DMS153 treated with DMSO at 0.1 percent for 48 hours (cell line): ENCODE data around the gene ST3GAL3.

Experiments used
- DNase-seq: peaks from one replicate; lab custom pipeline; 2025; ENCODE audit not compliant: unreplicated experiment; lab: John Stamatoyannopoulos, UW

The ST3GAL3 gene, protein sequence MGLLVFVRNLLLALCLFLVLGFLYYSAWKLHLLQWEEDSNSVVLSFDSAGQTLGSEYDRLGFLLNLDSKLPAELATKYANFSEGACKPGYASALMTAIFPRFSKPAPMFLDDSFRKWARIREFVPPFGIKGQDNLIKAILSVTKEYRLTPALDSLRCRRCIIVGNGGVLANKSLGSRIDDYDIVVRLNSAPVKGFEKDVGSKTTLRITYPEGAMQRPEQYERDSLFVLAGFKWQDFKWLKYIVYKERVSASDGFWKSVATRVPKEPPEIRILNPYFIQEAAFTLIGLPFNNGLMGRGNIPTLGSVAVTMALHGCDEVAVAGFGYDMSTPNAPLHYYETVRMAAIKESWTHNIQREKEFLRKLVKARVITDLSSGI

DNA sequence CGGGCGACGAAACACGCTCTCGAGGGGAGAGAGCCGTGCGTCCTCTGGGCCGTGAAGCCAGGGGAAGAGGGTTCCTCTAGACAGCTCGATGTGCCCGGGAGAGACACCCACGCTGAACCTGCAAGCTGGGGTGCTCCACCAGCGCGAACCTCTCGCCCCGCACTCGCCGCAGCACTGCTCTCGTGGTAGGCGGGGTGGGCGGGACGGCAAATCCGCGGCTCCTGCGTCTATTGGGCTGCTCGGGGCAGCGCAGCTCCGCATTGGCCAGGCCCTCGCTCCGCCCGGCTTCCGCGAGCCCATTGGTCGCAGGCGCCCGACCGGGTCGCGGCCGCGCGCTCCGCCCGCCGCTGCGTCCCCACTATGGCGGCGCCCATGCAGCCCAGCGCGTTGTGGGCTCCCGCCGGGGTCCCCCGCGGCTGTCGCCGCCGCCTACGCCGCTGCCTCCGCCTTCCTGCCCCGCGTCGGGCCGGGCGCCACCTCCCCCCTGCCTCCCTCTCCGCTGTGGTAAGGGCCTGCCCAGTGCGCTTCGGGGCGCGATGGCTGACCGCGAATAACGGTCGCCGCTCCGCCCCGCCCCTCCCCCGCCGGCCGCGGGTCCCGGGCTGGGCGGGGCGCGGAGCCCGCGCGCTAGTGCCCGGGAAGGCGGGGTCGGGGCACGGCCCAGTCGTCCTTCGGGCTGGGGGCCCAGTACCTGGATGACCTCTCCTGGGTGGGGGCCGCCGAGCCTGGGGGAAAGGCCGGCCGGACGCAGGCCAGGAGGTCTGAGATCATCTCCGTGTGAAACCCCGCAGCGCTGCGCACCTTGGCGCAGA, at the start of gene ST3GAL3:
TSS of gene ST3GAL3 (plus strand) at position 347 of the 812 bp plus-strand sequence. CDS start 28,727 bp downstream, outside the sequence.
- DNase-seq, result peak; percentile 92

DNA sequence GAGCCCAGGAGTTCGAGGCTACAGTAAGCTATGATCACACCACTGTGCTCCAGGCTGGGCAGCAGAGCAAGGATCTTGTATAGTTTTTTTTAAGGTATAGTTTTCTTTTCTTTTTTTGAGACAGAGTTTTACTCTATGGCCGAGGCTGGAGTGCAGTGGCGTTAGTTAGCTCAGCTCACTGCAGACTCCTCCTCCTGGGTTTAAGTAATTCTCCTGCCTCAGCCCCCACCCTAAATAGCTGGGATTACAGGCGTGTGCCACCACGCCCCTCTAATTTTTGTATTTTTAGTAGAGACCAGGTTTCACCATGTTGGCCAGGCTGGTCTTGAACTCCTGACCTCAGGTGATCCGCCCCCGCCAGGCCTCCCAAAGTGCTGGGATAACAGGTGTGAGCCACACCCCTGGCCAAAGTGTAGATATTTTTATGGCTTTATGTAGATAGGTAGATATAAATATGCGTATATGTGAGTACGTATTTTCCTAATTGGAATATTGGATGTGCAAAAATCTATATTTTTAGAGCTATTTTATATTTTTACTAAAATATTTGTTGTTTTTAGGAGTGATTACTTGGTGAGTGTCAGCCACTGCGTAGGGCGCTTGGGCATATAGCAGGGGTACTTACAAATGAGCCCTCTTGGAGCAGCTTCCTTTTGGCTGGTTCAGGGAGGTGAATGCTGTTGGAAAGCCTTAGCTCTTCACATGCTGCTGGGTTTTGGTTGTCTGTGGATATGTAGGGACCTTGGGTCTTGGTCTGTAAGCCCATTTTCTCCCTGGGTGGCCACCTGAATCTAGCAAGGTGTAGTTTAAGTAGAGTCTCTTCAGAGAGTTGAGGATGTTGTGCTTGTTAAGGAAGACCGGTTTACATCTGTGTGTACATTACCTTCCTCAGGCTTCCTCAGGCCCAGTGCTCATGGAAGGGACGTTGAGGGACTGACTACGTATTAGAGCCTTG, 47.8 kb upstream of the ST3GAL3 start:
- no peak for DNase-seq

DNA sequence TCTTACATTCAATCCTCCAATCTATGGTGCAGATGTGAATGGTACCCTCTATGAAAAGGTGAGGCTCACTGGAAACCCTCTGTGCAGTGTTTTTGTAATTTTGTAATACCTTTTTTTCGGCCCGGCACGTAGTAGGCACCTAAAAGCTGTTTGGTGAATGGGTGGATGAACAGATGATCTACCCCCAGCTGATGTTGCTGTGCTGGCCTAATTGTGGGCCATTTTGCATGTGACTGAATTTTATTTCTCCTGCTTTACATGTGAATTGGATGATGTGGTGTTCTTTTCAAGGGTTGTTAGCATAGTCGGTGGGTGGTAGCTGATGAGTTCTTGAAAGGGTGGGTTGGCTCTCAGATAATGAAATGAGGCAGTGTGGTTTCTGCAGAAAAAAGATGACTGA, 47.0 kb upstream of the ST3GAL3 start:
- DNase-seq, result no peak

DNA sequence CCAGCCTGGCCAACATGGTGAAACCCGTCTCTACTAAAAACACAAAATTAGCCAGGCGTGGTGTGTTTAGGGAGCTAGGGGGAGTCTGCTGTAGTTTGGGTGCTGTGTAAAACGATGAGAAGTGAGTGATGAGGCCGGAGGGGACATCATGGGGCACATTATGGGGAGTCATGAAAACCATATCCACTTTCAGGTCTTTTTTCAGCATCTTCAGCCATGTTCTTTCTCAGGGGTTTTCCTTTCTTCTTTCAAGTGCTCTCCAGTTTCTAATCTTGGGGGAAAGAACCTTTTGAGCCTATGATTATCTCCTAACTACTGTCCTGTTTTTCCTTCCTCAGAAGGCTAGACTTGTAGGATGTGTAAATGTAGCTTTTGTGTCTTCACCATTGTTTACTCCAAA, 43.0 kb upstream of the ST3GAL3 start:
- no peak for DNase-seq

DNA sequence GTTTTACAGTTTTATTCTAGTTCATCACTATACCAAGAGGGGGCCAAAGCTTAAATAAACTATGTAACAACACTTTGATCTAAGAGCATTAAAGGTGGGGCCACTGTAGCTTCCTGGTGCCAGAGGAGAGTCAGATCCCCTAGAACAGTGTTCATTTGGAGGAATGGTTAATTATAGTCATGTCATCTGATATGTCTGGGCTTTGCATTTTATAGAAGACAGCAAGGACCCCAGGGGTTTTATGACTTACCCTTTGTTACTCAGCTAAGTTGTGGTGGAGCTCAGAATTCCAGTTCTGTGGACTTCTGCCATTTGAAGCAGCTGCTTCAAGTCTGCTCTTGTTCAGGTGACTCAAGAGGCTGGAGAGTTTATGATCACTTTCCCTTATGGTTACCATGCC, 40.7 kb upstream of the ST3GAL3 start:
- no peak for DNase-seq

DNA sequence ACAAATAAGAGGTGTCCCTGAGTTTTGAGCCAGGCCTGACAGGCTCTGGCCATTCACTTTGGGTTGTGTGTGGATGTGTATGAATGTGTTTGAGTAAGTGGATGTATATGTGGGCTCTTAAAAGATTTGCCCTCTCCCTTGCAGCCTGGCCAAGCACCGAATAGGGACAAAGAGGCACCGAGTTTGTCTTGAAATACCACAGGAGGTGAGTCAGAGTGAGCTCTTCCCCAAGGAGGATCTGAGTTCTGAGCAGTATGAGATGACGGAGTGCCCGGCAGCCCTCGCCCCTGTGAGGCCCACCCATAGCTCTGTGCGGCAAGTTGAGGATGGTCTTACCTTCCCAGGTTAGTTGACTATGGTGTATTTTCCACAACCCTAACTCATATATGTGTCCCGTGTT, 38.4 kb upstream of the ST3GAL3 start:
- DNase-seq, result no peak

DNA sequence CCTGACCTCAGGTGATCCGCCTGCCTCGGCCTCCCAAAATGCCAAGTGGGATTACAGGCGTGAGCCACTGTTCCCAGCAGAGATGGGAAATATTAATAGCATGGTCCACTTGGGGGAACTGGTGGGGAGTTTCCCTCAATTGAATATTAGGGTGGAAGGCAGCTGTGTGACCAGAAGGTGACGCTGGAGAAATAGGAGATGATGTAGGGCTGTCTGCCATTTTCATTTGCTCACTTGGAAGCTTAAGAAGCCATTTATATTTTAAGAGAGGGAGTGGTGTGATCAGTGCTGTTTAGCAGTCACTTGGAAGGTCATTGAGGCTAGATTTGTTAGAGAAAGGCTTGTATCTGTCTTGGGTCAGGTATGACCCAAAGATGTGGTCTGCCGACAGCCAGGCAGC, 37.5 kb upstream of the ST3GAL3 start:
- no peak for DNase-seq

DNA sequence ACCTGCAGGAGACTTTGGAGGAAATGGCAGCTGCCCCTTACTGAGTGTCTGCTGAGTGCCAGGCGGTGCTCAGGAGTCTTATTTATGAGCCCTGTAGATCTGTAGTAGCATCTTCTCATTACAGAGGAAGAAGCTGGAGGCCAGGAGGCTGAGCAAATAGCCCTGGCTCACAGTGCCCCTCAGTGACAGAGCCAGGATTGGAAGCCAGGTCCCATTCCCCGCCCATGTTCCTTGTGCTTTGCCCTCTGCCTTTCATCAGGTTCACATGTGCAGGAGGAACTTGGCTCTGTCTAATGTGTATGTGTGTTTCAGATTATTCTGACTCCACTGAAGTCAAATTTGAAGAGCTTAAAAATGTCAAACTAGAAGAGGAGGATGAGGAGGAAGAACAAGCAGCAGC, 36.1 kb upstream of the ST3GAL3 start:
- no peak for DNase-seq

DNA sequence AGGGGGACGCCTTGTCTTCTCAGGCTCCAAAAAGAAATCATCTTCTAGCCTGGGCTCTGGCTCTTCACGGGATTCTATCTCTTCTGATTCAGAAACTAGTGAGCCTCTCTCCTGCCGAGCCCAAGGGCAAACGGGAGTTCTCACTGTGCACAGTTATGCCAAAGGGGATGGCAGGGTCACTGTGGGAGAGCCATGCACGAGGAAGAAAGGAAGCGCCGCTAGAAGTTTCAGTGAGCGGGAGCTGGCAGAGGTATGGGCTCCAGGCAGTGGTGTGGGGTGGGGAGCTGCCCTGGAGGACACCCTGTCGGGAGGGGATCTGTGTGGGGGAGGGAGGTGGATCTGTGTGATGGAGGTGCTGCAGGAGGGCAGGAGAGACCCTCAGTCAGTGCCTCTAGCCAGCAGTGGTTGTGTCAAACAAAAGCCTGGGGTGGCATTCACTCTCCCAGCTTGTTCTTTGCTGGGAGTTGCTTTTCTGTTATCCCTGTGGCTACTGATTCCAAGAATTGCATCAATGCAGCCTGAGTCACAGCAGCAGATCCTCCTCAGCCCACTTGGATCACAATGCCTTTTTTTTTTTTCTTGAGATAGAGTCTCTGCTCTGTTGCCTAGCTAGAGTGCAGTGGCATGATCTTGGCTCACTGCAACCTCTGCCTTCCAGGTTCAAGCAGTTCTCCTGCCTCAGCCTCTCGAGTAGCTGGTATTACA, 35.6 kb upstream of the ST3GAL3 start:
- DNase-seq, result no peak

DNA sequence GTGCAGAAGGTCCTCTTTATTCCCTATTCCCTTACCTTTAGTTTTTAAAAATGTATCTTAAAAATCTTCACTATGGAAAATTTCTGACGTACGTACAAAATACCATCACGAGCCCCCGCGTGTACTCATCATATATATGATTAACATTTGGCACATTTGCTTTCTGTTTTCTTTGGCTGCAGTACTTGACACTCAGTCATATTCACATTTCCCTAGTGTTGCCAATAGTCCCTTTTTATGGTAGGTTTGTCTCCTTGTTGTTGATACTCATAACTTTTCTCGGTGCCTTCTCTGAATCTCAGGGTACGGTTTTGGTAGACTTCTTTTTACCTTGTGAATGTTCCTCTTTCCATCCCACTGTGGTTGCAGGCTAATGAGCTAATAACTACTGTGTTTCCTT, 34.1 kb upstream of the ST3GAL3 start:
- DNase-seq, result no peak

DNA sequence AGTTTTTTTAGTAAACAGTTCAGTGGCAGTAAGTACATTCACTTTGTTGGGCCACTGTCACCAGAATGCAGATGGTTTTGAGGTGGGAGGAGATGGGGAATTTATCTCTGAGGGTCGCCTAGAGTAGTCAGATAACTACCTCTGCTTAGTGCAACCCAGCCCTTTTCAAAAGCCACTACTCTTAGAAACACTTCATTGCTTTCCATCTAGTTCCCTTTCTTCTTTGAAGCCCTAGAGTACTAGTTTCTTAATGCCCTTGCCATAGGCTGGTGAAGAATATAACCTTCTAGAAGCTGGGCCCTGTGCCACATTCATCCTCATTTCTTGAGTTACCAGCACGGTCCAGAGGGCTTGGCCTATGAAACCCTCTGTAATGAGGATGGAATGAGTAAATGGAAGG, 28.4 kb upstream of the ST3GAL3 start:
- no peak for DNase-seq

DNA sequence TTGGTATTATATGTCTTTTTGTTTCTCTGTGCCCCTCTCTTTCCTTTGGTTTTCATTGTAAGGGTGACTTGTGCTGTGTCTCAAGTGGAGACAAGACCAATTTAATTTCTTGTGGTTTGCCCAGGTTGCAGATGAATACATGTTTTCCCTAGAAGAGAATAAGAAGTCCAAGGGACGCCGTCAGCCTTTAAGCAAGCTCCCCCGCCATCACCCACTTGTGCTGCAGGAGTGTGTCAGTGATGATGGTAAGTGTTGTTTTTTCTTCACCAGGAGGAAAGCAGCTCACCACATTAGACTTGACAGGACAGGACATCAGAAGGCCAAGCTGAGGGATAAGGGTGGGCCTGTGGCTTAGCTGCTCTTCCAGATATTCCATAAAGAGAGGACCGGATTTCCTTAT, 23.8 kb upstream of the ST3GAL3 start:
- DNase-seq, result no peak

DNA sequence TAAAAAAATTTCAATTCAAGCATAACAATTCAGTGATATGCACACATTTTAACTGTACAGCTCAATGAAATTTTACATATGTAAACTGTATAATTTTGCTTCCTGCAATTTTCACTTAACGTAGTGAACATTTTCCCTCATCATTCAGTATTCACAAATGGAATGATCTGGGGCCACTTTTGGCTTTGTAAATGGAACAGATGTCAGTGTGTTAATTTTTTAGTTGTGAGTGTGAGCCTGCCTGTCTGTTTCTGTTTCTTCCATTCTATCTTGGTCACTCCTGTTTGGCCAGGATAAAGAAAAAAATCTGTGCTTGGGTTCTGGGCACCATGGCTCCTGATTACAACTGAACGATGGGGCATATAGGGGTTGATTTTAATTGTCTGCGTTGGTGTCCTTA, 20.5 kb upstream of the ST3GAL3 start:
- DNase-seq, result no peak

DNA sequence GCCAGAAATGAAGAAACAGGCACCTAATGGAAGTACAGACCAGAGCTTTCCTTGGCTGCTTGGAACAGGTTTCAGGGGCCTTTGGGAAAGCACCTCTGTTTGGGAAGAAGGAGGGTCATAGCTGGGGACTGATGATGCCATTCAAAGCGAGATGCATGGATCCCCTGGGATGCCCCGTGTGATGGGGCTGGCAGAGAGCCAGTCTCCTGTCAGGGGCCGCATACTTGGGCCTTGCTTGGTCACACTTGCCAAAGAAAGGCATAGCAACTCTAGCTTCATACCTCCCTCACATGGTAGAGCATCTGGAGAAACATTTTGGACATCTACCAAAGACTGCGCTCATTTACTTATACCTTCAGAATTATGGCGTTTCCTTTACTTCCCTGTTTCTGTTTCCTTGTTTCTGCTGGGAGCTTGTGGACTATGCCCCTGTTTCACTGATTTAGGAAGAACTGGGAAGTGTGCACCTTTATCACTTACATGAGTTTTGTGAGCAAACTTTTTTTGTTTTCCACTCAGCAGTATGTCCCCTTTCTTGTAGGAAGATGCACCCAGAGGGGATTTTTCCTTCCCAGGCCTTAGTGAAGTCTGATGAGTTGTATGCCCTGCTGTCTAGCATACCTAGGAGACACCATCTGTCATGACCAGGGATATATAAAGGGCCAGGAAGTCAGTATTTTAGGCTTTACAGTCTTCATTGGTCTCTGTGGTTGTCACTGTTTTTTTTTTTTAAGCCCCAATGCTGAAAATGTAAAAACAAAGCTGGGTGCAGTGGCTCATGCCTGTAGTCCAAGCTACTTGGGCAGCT, 19.8 kb upstream of the ST3GAL3 start:
- DNase-seq, result no peak

DNA sequence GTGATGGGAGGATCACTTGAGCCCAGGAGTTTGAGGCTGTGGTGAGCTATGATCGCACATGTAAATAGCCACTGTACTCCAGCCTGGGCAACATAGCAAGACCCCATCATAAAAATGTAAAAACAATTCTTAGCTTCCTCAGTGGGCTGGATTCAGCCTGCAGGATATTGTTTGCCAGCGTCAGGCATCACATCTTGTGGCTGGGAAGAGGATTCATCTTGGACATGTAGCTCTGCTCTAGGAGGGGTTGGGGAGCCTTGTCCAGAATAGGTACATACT, 19.3 kb upstream of the ST3GAL3 start:
- no peak for DNase-seq

DNA sequence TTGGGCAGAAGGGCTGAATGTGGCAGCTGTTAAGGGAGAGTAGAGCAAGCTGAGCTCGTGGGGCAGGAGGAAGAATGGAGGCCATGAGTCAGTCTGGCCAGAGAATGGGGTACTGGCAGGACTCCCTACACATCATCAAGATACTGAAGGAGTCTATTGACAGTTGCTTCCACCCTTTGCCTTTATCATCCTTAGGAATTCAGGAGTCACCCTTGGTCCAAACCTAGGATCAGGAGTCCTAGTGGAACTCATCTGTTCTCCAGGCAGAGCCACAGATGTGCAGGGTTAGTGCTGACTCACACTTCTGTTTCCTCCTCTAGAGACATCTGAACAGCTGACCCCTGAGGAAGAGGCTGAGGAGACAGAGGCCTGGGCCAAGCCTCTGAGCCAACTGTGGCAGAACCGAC, 18.7 kb upstream of the ST3GAL3 start:
- no peak for DNase-seq

DNA sequence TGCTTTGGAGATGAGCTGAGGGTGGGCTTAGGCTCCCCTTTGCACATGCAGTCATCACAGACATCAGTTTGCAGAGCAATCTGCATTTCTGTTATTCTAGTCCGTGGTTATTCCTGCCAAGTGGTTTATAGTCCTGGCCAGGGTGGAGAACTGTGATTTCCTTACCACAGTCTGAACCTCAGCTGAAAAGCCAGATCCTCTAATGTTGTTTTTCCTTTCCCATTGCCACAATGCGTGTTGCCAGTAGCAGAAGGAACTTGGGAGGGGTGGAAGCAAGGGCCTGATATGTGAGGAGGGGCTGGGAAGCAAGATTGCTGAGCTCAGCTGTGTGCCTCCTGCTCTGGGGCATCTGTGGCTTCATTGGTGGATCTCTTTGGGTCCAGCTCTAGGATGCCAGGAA, 18.0 kb upstream of the ST3GAL3 start:
- DNase-seq, result no peak

DNA sequence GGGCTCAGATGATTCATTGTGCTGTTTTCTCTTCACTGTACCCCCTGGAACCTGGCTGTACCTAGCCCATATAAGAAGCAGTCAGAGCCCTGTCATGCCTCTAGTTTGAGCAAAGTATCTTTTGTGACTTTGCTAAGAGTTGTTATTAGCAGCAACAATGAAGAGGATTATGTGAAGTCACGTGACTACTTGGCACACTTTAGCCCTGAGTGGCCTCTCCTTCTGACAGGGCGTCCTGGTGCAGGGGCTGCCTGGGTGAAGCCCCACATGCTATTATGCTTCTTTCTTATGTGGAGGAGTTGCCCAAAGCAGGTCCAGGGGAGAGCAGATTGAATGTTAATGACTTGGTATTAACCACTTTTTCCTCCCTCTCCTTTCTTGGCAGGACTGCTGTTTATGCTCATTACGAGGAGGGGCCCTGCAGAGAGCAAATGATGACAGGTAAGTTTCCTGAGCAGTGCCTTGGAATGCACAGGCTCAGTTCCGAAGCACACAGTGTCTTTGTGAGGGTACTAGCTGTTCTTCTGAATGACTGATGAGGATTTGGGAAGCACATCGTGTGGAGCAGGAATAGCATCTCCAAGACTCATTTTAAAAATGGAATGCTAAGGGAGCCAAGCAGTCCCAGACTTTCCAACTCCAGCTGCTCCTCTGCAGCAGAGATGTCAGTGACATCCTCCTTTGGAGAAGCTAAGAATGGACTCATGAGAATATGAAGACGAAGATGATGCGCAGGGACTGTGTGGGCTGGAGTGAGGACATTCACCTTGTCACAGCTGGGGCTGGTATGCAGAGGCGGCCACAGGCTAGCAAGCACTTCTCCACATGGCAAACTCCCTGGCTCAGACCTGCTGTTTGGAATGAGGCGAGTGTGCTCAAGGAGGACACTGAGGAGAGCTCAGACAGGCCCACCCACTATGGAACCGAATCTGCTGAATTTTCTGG, 15.2 kb upstream of the ST3GAL3 start:
- DNase-seq, result no peak

DNA sequence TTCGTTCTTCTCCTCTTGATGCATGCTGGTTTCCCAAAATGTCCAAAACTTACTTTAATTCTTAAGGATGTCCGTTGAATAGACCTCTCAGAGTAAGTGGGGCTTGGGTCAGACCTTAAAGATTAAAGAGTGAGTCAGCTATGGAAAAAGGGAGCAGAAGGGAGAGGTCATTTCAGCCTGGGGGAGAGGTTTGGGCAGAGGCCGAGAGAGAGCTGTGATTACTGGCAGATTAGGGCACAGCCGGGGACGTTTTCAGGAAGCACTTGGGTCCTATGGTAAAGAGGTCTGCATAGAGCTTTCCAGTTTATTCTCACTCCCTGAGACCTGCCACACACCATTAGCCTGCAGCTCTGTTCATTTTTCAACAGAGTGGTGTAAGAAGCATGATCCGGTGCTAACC, 14.0 kb upstream of the ST3GAL3 start:
- no peak for DNase-seq
